ENCODE measurements around the gene GJB6.

The GJB6 gene

DNA sequence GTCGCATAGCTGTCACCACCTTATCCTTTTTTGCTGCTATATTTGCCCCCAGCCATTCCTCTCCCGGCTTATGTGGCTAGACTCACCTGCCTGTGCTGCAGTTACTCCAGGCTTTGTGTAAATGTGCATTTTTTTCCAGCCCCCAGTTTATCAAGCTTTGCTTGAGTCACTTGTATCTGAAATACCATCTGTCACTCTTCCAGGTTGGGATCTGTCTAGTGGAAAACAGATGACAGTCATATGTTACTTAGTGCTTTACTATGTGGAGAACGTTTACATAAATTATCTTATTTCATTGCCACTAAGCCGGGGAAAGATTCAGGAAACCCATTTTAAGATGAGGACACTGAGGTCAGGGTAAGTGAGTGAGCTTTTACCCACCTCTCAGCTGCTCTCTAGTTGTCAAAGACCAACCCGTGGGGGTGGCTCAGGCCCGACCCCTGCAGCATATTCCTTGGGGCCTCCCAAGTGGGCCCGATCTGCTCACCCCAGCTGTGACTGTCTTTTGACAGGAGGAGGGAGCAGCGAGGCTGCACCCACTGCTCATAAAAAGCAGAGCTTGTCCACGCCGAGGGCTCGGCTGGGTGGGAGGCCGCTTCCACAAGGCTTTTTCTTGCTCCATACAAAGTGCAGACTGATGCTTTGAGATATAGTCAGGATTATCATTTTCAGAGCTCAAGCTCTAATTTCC is 46.6 kb downstream of the GJB6 start:
- no peak for DNase-seq

- no peak for DNase-seq
Observed at GRCh38 chr13:20182231-20182846, 49.8 kb downstream of the GJB6 start.

DNA sequence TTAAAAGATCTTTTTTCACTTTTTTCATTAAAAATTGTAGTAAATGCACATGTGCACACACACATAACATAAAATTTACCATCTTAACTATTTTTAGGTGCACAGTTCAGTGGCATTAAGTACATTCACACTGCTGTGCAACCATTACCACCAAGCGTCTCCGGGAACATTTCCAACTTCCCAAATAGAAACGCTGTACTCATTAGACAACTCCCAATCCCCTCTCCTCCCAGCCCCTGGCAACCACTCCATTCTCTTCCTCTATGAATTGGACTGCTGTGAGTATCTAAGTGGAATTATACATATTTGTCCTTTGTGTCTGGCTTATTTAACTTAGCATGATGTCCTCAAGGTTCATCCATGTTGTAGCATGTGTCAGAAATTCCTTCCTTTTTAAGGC is 50.9 kb downstream of the GJB6 start:
- no peak for DNase-seq

- DNase-seq, result no peak
Observed at GRCh38 chr13:20178156-20178555, 54.0 kb downstream of the GJB6 start.

- DNase-seq, result no peak
Observed at GRCh38 chr13:20177049-20177831, 54.9 kb downstream of the GJB6 start.

DNA sequence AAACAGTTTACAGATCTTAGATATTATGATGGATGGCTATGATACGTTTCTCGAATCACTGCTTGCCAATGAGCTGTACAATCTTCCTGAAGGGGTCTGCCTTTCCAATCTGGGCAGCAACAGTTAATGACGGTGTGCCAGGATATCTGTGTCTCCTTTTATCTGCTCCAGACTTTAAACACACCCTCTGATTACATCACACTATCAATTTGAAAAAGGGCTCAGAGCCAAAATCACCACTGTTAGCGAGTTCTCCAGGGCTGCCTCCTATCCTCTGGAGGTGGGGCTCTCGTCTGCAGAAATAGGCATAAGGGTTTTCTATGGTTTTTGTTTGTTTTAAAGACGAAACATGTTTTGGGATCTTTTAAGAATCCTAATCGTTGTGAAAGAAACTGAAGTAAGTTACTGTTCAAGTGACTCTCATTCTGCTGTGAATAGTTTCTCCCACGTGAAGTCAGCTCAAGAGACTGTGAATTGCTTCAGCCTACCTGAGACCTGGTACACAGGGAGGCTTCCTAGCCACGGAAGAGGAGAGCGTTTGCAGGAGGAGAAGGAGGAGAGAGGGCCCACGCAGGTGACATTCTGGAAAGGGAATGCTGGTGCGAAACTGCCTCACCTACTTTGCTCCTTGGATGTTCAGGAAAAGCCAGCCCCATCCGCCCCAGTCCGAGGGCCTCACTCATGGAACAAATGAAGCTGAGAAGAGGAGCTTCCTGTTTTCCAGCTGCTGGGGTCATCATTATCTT is 56.0 kb downstream of the GJB6 start:
- no peak for DNase-seq

GRCh38 chr13:20175406-20175794 is 56.7 kb downstream of the GJB6 start:
- no peak for DNase-seq

- DNase-seq, result no peak
Observed at GRCh38 chr13:20174656-20175405, 57.3 kb downstream of the GJB6 start.

DNA sequence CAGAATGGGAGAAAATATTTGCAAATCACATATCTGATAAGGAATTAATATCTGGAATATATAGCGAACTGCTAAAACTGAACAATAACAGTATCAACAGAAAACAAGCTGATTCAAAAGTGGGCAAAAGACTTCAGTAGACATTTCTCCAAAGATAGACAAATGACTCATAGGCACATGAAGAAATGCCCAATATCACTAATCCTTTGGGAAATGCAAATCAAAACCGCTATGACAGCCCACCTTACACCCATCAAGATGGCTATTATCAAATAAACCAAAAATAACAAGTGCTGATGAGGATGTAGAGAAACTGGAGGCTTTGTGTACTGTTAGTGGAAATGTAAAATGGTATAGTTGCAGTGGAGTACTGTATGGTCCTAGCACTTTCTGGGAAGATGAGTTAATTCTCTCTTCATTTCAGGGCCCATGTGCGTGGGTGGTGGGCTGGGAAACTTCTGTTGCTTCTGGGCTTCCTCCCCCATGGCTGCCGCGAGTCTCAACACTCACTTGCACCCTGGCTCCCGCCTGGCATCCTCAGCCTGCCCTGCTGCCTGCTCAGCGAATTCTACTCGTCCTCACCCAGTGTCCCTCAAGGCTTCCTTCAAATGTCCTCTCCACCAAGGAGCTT is 58.9 kb downstream of the GJB6 start:
- DNase-seq, result no peak

All from NCI-H187 treated with DMSO at 0.1 percent for 48 hours (cell line).